GM23248 (cell line): ENCODE measurements around the gene CELA2B. TPM values are rescaled to one million over a fixed set of nuclear protein-coding genes. Genes with fewer than 3 reads are reported as not detected.
"Not testable (repeated sequence)": the region's sequence is repeated elsewhere in the genome, so short reads cannot be mapped to it uniquely, and the experiment has no call there.

ENCODE experiments used
- DNase-seq: peaks from one replicate; pipeline ENCODE4 v3.0.0-alpha.2; 2015
- H2AFZ ChIP-seq: fragments of 200-600 bp; sonication (generic); 2 replicates; pipeline ENCODE4 v1.6.1; 2016; ENCODE audit warnings: antibody characterized with exemption
- H3F3A ChIP-seq: fragments of 200-600 bp; sonication (generic); 2 replicates; pipeline ENCODE4 v1.6.1; 2016; ENCODE audit warnings: mild to moderate bottlenecking, antibody characterized with exemption, mixed run types; ENCODE audit not compliant: insufficient read depth
- H3K27ac ChIP-seq: fragments of 200-600 bp; sonication (generic); 2 replicates; pipeline ENCODE4 v1.5.1; 2016; ENCODE audit warnings: mild to moderate bottlenecking
- H3K27me3 ChIP-seq: fragments of 200-600 bp; sonication (generic); replicated peaks from 2 replicates; pipeline ENCODE4 v1.6.1; 2016; ENCODE audit warnings: mild to moderate bottlenecking; ENCODE audit not compliant: insufficient read depth
- H3K36me3 ChIP-seq: fragments of 200-600 bp; sonication (generic); 2 replicates; pipeline ENCODE4 v1.6.1; 2016; ENCODE audit warnings: low read depth, mild to moderate bottlenecking
- H3K4me1 ChIP-seq: fragments of 200-600 bp; sonication (generic); 2 replicates; pipeline ENCODE4 v1.6.1; 2016; ENCODE audit warnings: mild to moderate bottlenecking; ENCODE audit not compliant: insufficient read depth
- H3K4me2 ChIP-seq: fragments of 200-600 bp; sonication (generic); one replicate; pipeline ENCODE4 v1.6.1; 2016; ENCODE audit warnings: mild to moderate bottlenecking; ENCODE audit not compliant: unreplicated experiment
- H3K4me3 ChIP-seq: fragments of 200-600 bp; sonication (generic); 2 replicates; pipeline ENCODE4 v1.5.1; 2016; ENCODE audit warnings: mild to moderate bottlenecking
- H3K79me2 ChIP-seq: fragments of 200-600 bp; sonication (generic); 2 replicates; pipeline ENCODE4 v1.6.1; 2016; ENCODE audit warnings: mild to moderate bottlenecking; ENCODE audit not compliant: insufficient read depth
- H3K9ac ChIP-seq: fragments of 200-600 bp; sonication (generic); 2 replicates; pipeline ENCODE4 v1.6.1; 2016; ENCODE audit warnings: mild to moderate bottlenecking
- H3K9me2 ChIP-seq: fragments of 200-600 bp; sonication (generic); 2 replicates; pipeline ENCODE4 v1.6.1; 2016; ENCODE audit warnings: mixed run types, mild to moderate bottlenecking, moderate library complexity; ENCODE audit not compliant: insufficient read depth
- H3K9me3 ChIP-seq: fragments of 200-600 bp; sonication (generic); one replicate; pipeline ENCODE4 v1.6.1; 2017; ENCODE audit warnings: low read depth
- H4K20me1 ChIP-seq: fragments of 200-600 bp; sonication (generic); 2 replicates; pipeline ENCODE4 v1.6.0; 2016; ENCODE audit not compliant: insufficient read depth
- EZH2 ChIP-seq: fragments of 200-600 bp; sonication (generic); IDR thresholded peaks from 2 replicates; pipeline ENCODE4 v1.6.1; 2018; ENCODE audit warnings: antibody characterized with exemption, mild to moderate bottlenecking; ENCODE audit not compliant: insufficient read depth, poor library complexity, severe bottlenecking
- EZH2phosphoT487 ChIP-seq: fragments of 200-600 bp; sonication (generic); IDR thresholded peaks from 2 replicates; pipeline ENCODE4 v1.6.1; 2018; ENCODE audit warnings: antibody characterized with exemption, moderate library complexity, mild to moderate bottlenecking, low read depth; ENCODE audit not compliant: insufficient read depth
- WGBS, 2 experiments: methylation state at CpG; one replicate each; pipeline ENCODE4 v1.1.6; 2015 to 2017; ENCODE audit warnings: low lambda C conversion rate in 2 of 2, low coverage in 1 of 2; ENCODE audit errors: missing lambda C conversion rate in 2 of 2; 5-methylcytosine and 5-hydroxymethylcytosine counted together
- in situ Hi-C: fragments of 300-500 bp; cut with MboI; formaldehyde crosslinking; loops from 2 replicates; pipeline ENCODE4 v1.15.0; 2020
- polyA plus RNA-seq: library from polyadenylated mRNA; unstranded; fragments of >200 nt; fragmentation: Nextera tagmentation; extraction: Ambion mirVana; gene quantifications from 2 replicates; pipeline ENCODE4 v1.2.1, GENCODE V29; 2016
- total RNA-seq: library from RNA; depleted of rRNA; stranded (reverse); fragments of >200 nt; shearing (Covaris generic); gene quantifications from 2 replicates; pipeline ENCODE4 v1.2.3, GENCODE V29; 2014; rRNA removed

CELA2B gene
- total RNA-seq, result not detected in 2 replicates
- not detected in 2 replicates for polyA plus RNA-seq

GRCh38 chr1:15475752-15476314, at the start of gene CELA2B:
Gene CELA2B (plus strand): TSS chr1:15476104. CDS start chr1:15476126, 22 bp downstream.
- Histone ChIP-seq H3K9me3 (no peaks in the 10 kb centered on the region), H3K4me1 (no peaks in the 10 kb centered on the region), H3K4me3 (no peak within 1 kb of the TSS), H2AFZ (no peak within 1 kb of the TSS), H3K79me2 (no peaks in the 10 kb centered on the region), H3K27ac (no peak within 1 kb of the TSS), H3K9me2 (no peaks in the 10 kb centered on the region), H3K4me2 (no peak within 1 kb of the TSS), H3K27me3 (no peaks in the 10 kb centered on the region), H3K9ac (no peak within 1 kb of the TSS), H3F3A (no peaks in the 10 kb centered on the region), H3K36me3 (no peaks in the 10 kb centered on the region), H4K20me1 (no peaks in the 10 kb centered on the region)
- no peak for DNase-seq
- TF ChIP-seq EZH2 (no peak), EZH2phosphoT487 (no peak)
- WGBS, 2 experiments, result 71 to 72% methylated on average over 5 of the region's 5 CpGs
- in situ Hi-C loops, result no loop called here

- H4K20me1 ChIP-seq, result no peaks in the 10 kb centered on the region
- no peak overlapping the region for H3K4me2 ChIP-seq
- H3K4me1 ChIP-seq, result no peaks in the 10 kb centered on the region
- H3K36me3 ChIP-seq, result no peaks in the 10 kb centered on the region
- DNase-seq, result no peak
- H3K9me2 ChIP-seq, result no peaks in the 10 kb centered on the region
- no peaks in the 10 kb centered on the region for H3F3A ChIP-seq
- H3K4me3 ChIP-seq, result no peak overlapping the region
- no peak overlapping the region for H3K27ac ChIP-seq
- TF ChIP-seq EZH2 (no peak), EZH2phosphoT487 (no peak)
- H3K27me3 ChIP-seq, result no peaks in the 10 kb centered on the region
- H3K79me2 ChIP-seq, result peaks cover 28% of the 10 kb centered on the region
- WGBS, 2 experiments, result 95% methylated on average over 30 of the region's 30 CpGs
- no peak overlapping the region for H3K9ac ChIP-seq
- no peaks in the 10 kb centered on the region for H3K9me3 ChIP-seq
- in situ Hi-C loops, result loop anchor here (25.0 kb wide), 1 partner anchor 289 kb away; no protein-coding TSS in a partner anchor
- no peak overlapping the region for H2AFZ ChIP-seq
Measured at GRCh38 chr1:15426492-15427279, 49.2 kb upstream of the CELA2B start.

- H3K4me1 ChIP-seq, result no peaks in the 10 kb centered on the region
- TF ChIP-seq EZH2, result no peak
- TF ChIP-seq EZH2phosphoT487, result no peak
- no peak overlapping the region for H3K27ac ChIP-seq
- H3K9me2 ChIP-seq, result no peaks in the 10 kb centered on the region
- no peaks in the 10 kb centered on the region for H3K27me3 ChIP-seq
- no peak for DNase-seq
- H3K9me3 ChIP-seq, result no peaks in the 10 kb centered on the region
- no peaks in the 10 kb centered on the region for H3F3A ChIP-seq
- H3K4me2 ChIP-seq, result no peak overlapping the region
- H3K4me3 ChIP-seq, result no peak overlapping the region
- 93 to 97% methylated on average over 6 of the region's 6 CpGs for WGBS, 2 experiments
- H4K20me1 ChIP-seq, result no peaks in the 10 kb centered on the region
- H3K79me2 ChIP-seq, result peaks cover 23% of the 10 kb centered on the region
- H3K9ac ChIP-seq, result no peak overlapping the region
- in situ Hi-C loops, result loop anchor here (25.0 kb wide), 1 partner anchor 290 kb away; no protein-coding TSS in a partner anchor
- H3K36me3 ChIP-seq, result no peaks in the 10 kb centered on the region
- H2AFZ ChIP-seq, result no peak overlapping the region
Measured at GRCh38 chr1:15427280-15427666, 48.6 kb upstream of the CELA2B start.

- not testable (repeated sequence) for H3F3A ChIP-seq, H3K36me3 ChIP-seq, H3K4me1 ChIP-seq, H3K4me2 ChIP-seq, H3K27me3 ChIP-seq, H3K9me3 ChIP-seq, H4K20me1 ChIP-seq, H3K27ac ChIP-seq, DNase-seq, H2AFZ ChIP-seq, H3K9ac ChIP-seq, H3K4me3 ChIP-seq, H3K9me2 ChIP-seq
- in situ Hi-C loops, result loop anchor here (25.0 kb wide), 1 partner anchor 291 kb away; no protein-coding TSS in a partner anchor
- peaks cover 14% of the 10 kb centered on the region for H3K79me2 ChIP-seq
- WGBS, 2 experiments, result 91 to 92% methylated on average over 7 to 11 of the region's 11 CpGs
Measured at GRCh38 chr1:15428252-15428651, 47.7 kb upstream of the CELA2B start.
